PC-3 (cell line): ENCODE data around the gene SIDT2.

ENCODE experiments used
- EZH2 ChIP-seq: fragments of 300-600 bp; sonication (generic); IDR thresholded peaks from one replicate; pipeline ENCODE4 v1.6.1; 2017; ENCODE audit warnings: antibody characterized with exemption, mild to moderate bottlenecking, low read length; ENCODE audit not compliant: unreplicated experiment
- EZH2phosphoT487 ChIP-seq: fragments of 300-600 bp; sonication (generic); IDR thresholded peaks from 2 replicates; pipeline ENCODE4 v1.6.1; 2018; ENCODE audit warnings: mild to moderate bottlenecking, antibody characterized with exemption, low read length, borderline replicate concordance
- TF ChIP-seq, protein P1 (sequence below): fragments of 300-600 bp; sonication (generic); conservative IDR thresholded peaks from 2 replicates; pipeline ENCODE4 v1.5.1; 2017; ENCODE audit warnings: antibody characterized with exemption, low read depth, mild to moderate bottlenecking, low read length

DNA sequence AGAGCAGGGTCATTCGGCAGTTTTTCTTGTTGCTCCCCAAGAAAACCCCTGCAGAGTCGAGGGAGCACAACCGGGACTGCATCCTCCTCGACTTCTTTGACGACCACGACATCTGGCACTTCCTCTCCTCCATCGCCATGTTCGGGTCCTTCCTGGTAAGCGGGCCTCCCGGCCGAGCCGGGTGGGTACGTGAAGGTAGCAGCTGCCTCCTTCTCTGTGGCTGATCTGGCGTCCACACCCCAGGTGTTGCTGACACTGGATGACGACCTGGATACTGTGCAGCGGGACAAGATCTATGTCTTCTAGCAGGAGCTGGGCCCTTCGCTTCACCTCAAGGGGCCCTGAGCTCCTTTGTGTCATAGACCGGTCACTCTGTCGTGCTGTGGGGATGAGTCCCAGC, 17.2 kb downstream of the SIDT2 start:
- TF ChIP-seq, protein P1, sequence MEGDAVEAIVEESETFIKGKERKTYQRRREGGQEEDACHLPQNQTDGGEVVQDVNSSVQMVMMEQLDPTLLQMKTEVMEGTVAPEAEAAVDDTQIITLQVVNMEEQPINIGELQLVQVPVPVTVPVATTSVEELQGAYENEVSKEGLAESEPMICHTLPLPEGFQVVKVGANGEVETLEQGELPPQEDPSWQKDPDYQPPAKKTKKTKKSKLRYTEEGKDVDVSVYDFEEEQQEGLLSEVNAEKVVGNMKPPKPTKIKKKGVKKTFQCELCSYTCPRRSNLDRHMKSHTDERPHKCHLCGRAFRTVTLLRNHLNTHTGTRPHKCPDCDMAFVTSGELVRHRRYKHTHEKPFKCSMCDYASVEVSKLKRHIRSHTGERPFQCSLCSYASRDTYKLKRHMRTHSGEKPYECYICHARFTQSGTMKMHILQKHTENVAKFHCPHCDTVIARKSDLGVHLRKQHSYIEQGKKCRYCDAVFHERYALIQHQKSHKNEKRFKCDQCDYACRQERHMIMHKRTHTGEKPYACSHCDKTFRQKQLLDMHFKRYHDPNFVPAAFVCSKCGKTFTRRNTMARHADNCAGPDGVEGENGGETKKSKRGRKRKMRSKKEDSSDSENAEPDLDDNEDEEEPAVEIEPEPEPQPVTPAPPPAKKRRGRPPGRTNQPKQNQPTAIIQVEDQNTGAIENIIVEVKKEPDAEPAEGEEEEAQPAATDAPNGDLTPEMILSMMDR, result no peak
- TF ChIP-seq EZH2phosphoT487 (no peak), EZH2 (no peak)
